ENCODE results near the gene NXT1.

The NXT1 gene

GRCh38 chr20:23316626-23317025 lies 34.0 kb upstream of the NXT1 start:
- H3K4me1 ChIP-seq (ENCODE audit: insufficient read depth, low read length) = no peaks in the 10 kb centered on the region
- H3K9me3 ChIP-seq (ENCODE audit: control insufficient read depth, insufficient read depth, low read length) = no peaks in the 10 kb centered on the region
- no peaks in the 10 kb centered on the region for H3K36me3 ChIP-seq (ENCODE audit: insufficient read depth, low read length)
- no peak overlapping the region for H3K9ac ChIP-seq (ENCODE audit: low read depth, low read length)

GRCh38 chr20:23317081-23317480 lies 33.5 kb upstream of the NXT1 start:
- H3K36me3 ChIP-seq (ENCODE audit: insufficient read depth, low read length) = no peaks in the 10 kb centered on the region
- no peaks in the 10 kb centered on the region for H3K9me3 ChIP-seq (ENCODE audit: control insufficient read depth, insufficient read depth, low read length)
- H3K9ac ChIP-seq (ENCODE audit: low read depth, low read length) = no peak overlapping the region
- H3K4me1 ChIP-seq (ENCODE audit: insufficient read depth, low read length) = no peaks in the 10 kb centered on the region

GRCh38 chr20:23318347-23318746 lies 32.2 kb upstream of the NXT1 start:
- H3K9ac ChIP-seq (ENCODE audit: low read depth, low read length) = no peak overlapping the region
- H3K4me1 ChIP-seq (ENCODE audit: insufficient read depth, low read length) = no peaks in the 10 kb centered on the region
- no peaks in the 10 kb centered on the region for H3K9me3 ChIP-seq (ENCODE audit: control insufficient read depth, insufficient read depth, low read length)
- H3K36me3 ChIP-seq (ENCODE audit: insufficient read depth, low read length) = no peaks in the 10 kb centered on the region

GRCh38 chr20:23320317-23320716 lies 30.3 kb upstream of the NXT1 start:
- no peaks in the 10 kb centered on the region for H3K9me3 ChIP-seq (ENCODE audit: control insufficient read depth, insufficient read depth, low read length)
- H3K4me1 ChIP-seq (ENCODE audit: insufficient read depth, low read length) = no peaks in the 10 kb centered on the region
- no peaks in the 10 kb centered on the region for H3K36me3 ChIP-seq (ENCODE audit: insufficient read depth, low read length)
- H3K9ac ChIP-seq (ENCODE audit: low read depth, low read length) = no peak overlapping the region

- Histone ChIP-seq H3K9me3 (ENCODE audit: control insufficient read depth, insufficient read depth, low read length) (no peaks in the 10 kb centered on the region; the same call in 1 of the 2 replicates), H3K4me1 (ENCODE audit: insufficient read depth, low read length) (no peaks in the 10 kb centered on the region), H3K36me3 (ENCODE audit: insufficient read depth, low read length) (no peaks in the 10 kb centered on the region), H3K9ac (ENCODE audit: low read depth, low read length) (no peak overlapping the region)
Measured at GRCh38 chr20:23325107-23325506, 25.5 kb upstream of the NXT1 start.

GRCh38 chr20:23326774-23327173 lies 23.8 kb upstream of the NXT1 start:
- no peak overlapping the region for H3K9ac ChIP-seq (ENCODE audit: low read depth, low read length)
- no peaks in the 10 kb centered on the region for H3K36me3 ChIP-seq (ENCODE audit: insufficient read depth, low read length)
- no peaks in the 10 kb centered on the region for H3K4me1 ChIP-seq (ENCODE audit: insufficient read depth, low read length)
- no peaks in the 10 kb centered on the region; the same call in 1 of the 2 replicates for H3K9me3 ChIP-seq (ENCODE audit: control insufficient read depth, insufficient read depth, low read length)

- no peaks in the 10 kb centered on the region; the same call in 1 of the 2 replicates for H3K9me3 ChIP-seq (ENCODE audit: control insufficient read depth, insufficient read depth, low read length)
- H3K9ac ChIP-seq (ENCODE audit: low read depth, low read length) = no peak overlapping the region
- H3K4me1 ChIP-seq (ENCODE audit: insufficient read depth, low read length) = no peaks in the 10 kb centered on the region
- no peaks in the 10 kb centered on the region for H3K36me3 ChIP-seq (ENCODE audit: insufficient read depth, low read length)
Measured at GRCh38 chr20:23327617-23328333, 22.8 kb upstream of the NXT1 start.

- no peak overlapping the region for H3K9ac ChIP-seq (ENCODE audit: low read depth, low read length)
- no peaks in the 10 kb centered on the region for H3K4me1 ChIP-seq (ENCODE audit: insufficient read depth, low read length)
- H3K9me3 ChIP-seq (ENCODE audit: control insufficient read depth, insufficient read depth, low read length) = no peaks in the 10 kb centered on the region; the same call in 1 of the 2 replicates
- H3K36me3 ChIP-seq (ENCODE audit: insufficient read depth, low read length) = no peaks in the 10 kb centered on the region
Measured at GRCh38 chr20:23331450-23332350, 18.9 kb upstream of the NXT1 start.

GRCh38 chr20:23332467-23332866 lies 18.1 kb upstream of the NXT1 start:
- Histone ChIP-seq H3K9me3 (ENCODE audit: control insufficient read depth, insufficient read depth, low read length) (no peaks in the 10 kb centered on the region; the same call in 1 of the 2 replicates), H3K36me3 (ENCODE audit: insufficient read depth, low read length) (no peaks in the 10 kb centered on the region), H3K4me1 (ENCODE audit: insufficient read depth, low read length) (0 out of 2 replicates have a peak, but pooled peaks cover 2% of the 10 kb centered on the region), H3K9ac (ENCODE audit: low read depth, low read length) (no peak overlapping the region)

GRCh38 chr20:23334111-23334510 lies 16.5 kb upstream of the NXT1 start:
- H3K9me3 ChIP-seq (ENCODE audit: control insufficient read depth, insufficient read depth, low read length) = no peaks in the 10 kb centered on the region; the same call in 1 of the 2 replicates
- H3K9ac ChIP-seq (ENCODE audit: low read depth, low read length) = no peak overlapping the region
- H3K4me1 ChIP-seq (ENCODE audit: insufficient read depth, low read length) = 0 out of 2 replicates have a peak, but pooled peaks cover 3% of the 10 kb centered on the region

GRCh38 chr20:23335521-23335920 lies 15.1 kb upstream of the NXT1 start:
- no peaks in the 10 kb centered on the region for H3K9me3 ChIP-seq (ENCODE audit: control insufficient read depth, insufficient read depth, low read length)
- H3K36me3 ChIP-seq (ENCODE audit: insufficient read depth, low read length) = no peaks in the 10 kb centered on the region
- 0 out of 2 replicates have a peak, but pooled peaks cover 3% of the 10 kb centered on the region for H3K4me1 ChIP-seq (ENCODE audit: insufficient read depth, low read length)
- no peak overlapping the region for H3K9ac ChIP-seq (ENCODE audit: low read depth, low read length)

More at GRCh38 chr20:23334111-23334510, 16.5 kb upstream of the NXT1 start:
- H3K36me3 ChIP-seq (ENCODE audit: insufficient read depth, low read length) = no peaks in the 10 kb centered on the region

GRCh38 chr20:23336476-23336875 lies 14.1 kb upstream of the NXT1 start:
- Histone ChIP-seq H3K36me3 (ENCODE audit: insufficient read depth, low read length) (no peaks in the 10 kb centered on the region), H3K4me1 (ENCODE audit: insufficient read depth, low read length) (0 out of 2 replicates have a peak, but pooled peaks cover 3% of the 10 kb centered on the region), H3K9ac (ENCODE audit: low read depth, low read length) (no peak overlapping the region), H3K9me3 (ENCODE audit: control insufficient read depth, insufficient read depth, low read length) (no peaks in the 10 kb centered on the region)

- Histone ChIP-seq H3K4me1 (ENCODE audit: insufficient read depth, low read length) (0 out of 2 replicates have a peak, but pooled peaks cover 3% of the 10 kb centered on the region), H3K9me3 (ENCODE audit: control insufficient read depth, insufficient read depth, low read length) (no peaks in the 10 kb centered on the region), H3K9ac (ENCODE audit: low read depth, low read length) (no peak overlapping the region), H3K36me3 (ENCODE audit: insufficient read depth, low read length) (no peaks in the 10 kb centered on the region)
Measured at GRCh38 chr20:23337312-23337711, 13.3 kb upstream of the NXT1 start.

GRCh38 chr20:23339986-23340385 lies 10.6 kb upstream of the NXT1 start:
- H3K9ac ChIP-seq (ENCODE audit: low read depth, low read length) = no peak overlapping the region

More at GRCh38 chr20:23339986-23340385, 10.6 kb upstream of the NXT1 start:
- H3K4me1 ChIP-seq (ENCODE audit: insufficient read depth, low read length) = 0 out of 2 replicates have a peak, but pooled peaks cover 3% of the 10 kb centered on the region
- H3K36me3 ChIP-seq (ENCODE audit: insufficient read depth, low read length) = no peaks in the 10 kb centered on the region
- H3K9me3 ChIP-seq (ENCODE audit: control insufficient read depth, insufficient read depth, low read length) = no peaks in the 10 kb centered on the region
